Tibial nerve (tissue), 3 donors: ENCODE results near the gene C6orf141.

Experiments
- POLR2A ChIP-seq, 2 donors: fragments of 450-650 bp; IDR thresholded peaks; one replicate each; pipeline ENCODE4 v1.6.1; 2017; ENCODE audit warnings: antibody characterized with exemption in 2 of 2, mild to moderate bottlenecking in 2 of 2, moderate library complexity in 2 of 2
- TF ChIP-seq, protein P1 (sequence below), 5 experiments: fragments of 200-600 bp in 3 of 5; fragments of 450-650 bp in 2 of 5; sonication (generic) in 3 of 5; IDR thresholded peaks; one replicate each; pipeline ENCODE4 v1.5.1; 2016 to 2019; ENCODE audit warnings: antibody characterized with exemption in 5 of 5, mild to moderate bottlenecking in 3 of 5, moderate library complexity in 2 of 5

DNA sequence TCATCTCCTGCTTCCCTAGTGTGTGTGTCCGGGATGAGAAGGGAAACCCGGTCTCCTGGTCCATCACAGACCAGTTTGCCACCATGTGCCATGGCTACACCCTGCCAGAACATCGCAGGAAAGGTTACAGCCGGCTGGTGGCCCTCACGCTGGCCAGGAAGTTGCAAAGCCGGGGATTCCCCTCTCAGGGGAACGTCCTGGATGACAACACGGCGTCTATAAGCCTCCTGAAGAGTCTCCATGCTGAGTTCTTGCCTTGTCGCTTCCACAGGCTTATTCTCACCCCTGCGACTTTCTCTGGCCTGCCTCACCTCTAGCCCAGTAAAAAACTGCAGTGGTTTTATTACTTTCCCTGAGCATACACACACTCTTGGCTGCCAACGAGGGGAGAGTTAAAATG is 23.9 kb upstream of the C6orf141 start:
- TF ChIP-seq, protein P1, sequence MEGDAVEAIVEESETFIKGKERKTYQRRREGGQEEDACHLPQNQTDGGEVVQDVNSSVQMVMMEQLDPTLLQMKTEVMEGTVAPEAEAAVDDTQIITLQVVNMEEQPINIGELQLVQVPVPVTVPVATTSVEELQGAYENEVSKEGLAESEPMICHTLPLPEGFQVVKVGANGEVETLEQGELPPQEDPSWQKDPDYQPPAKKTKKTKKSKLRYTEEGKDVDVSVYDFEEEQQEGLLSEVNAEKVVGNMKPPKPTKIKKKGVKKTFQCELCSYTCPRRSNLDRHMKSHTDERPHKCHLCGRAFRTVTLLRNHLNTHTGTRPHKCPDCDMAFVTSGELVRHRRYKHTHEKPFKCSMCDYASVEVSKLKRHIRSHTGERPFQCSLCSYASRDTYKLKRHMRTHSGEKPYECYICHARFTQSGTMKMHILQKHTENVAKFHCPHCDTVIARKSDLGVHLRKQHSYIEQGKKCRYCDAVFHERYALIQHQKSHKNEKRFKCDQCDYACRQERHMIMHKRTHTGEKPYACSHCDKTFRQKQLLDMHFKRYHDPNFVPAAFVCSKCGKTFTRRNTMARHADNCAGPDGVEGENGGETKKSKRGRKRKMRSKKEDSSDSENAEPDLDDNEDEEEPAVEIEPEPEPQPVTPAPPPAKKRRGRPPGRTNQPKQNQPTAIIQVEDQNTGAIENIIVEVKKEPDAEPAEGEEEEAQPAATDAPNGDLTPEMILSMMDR (IDR thresholded peaks at IDR 0.05) = no peak
- no peak for TF ChIP-seq POLR2A (IDR thresholded peaks at IDR 0.05)
